GM13976 (cell line): ENCODE results near the gene MYH2.

Experiments used
- DNase-seq: peaks from one replicate; pipeline ENCODE4 v3.0.0; 2012; ENCODE audit warnings: low spot score
- in situ Hi-C: fragments of 300-500 bp; cut with MboI; formaldehyde crosslinking; loops from one replicate; pipeline ENCODE4 v1.12.0; 2022; ENCODE audit warnings: low sequenced_read_pairs, mixed read lengths, inconsistent platforms; ENCODE audit not compliant: unreplicated experiment
- TF ChIP-seq, protein P1 (sequence below): IDR thresholded peaks from 2 replicates; pipeline ENCODE4 v1.5.1; 2012; ENCODE audit warnings: borderline replicate concordance, mild to moderate bottlenecking; ENCODE audit not compliant: insufficient read depth; ENCODE audit errors: extremely low read depth, missing control alignments, control extremely low read depth

The MYH2 gene

DNA sequence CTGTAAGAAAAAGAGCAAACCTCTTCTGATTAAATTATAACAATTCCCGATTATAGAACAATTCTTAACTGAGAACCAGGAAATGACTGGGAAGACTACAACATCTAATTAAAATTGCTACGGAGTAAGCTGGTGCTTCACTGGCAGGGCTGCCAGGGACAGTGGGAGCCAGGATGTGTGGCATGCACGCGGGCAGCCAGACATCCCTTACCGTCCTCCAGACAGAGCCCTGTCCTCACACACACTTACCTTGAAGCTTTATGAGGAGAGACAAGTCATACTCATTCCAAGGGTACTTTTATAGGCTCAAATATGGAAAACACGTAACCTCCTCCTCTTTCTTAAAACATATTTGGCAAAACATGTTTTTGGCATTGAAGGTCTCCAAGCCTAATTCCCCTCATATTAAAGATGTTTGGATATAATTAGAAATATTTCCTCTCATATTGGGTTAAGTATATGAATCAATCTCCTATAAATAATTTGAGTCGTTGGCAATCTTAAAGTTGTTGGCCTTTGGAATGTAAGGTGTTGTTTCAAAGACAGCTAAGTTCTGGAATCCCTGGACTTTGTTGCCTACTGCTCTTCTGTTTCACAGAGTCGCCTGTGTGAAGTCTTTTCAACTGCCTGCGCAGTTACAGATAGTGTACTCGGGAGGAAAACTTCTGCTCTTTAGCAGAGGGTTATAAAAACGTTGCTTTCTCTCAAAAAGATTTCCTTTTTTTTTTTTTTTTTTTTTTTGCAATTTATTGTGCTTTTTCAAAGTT lies 31.0 kb downstream of the MYH2 start, which contains the start of gene MYH1:
Gene MYH1, minus strand, starts transcription at position 272 of the 767 bp plus-strand sequence. CDS start 1,900 bp downstream, outside the sequence.
- TF ChIP-seq, protein P1, sequence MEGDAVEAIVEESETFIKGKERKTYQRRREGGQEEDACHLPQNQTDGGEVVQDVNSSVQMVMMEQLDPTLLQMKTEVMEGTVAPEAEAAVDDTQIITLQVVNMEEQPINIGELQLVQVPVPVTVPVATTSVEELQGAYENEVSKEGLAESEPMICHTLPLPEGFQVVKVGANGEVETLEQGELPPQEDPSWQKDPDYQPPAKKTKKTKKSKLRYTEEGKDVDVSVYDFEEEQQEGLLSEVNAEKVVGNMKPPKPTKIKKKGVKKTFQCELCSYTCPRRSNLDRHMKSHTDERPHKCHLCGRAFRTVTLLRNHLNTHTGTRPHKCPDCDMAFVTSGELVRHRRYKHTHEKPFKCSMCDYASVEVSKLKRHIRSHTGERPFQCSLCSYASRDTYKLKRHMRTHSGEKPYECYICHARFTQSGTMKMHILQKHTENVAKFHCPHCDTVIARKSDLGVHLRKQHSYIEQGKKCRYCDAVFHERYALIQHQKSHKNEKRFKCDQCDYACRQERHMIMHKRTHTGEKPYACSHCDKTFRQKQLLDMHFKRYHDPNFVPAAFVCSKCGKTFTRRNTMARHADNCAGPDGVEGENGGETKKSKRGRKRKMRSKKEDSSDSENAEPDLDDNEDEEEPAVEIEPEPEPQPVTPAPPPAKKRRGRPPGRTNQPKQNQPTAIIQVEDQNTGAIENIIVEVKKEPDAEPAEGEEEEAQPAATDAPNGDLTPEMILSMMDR: no peak
- in situ Hi-C loops: no loop called here
- no peak for DNase-seq

DNA sequence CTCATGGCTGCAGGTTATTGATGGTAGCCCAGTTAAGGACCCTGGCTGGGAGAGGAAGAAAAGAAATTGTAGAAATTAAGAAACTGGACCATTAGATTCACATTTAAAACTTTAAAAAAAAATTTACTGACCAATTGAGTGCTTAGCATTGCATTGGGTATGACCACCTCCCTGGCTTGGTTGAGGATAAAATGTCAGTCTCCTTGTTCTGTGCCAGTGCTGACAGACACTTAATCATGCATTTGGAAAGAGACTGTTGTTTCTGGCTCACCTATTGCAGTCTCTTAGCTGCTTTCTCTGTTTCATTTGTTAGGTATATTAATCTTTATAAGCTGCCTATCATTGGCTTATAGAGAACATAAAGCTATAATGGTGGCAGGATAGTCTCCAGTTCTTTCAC lies 32.8 kb downstream of the MYH2 start:
- TF ChIP-seq, protein P1: no peak
- in situ Hi-C loops: no loop called here
- no peak for DNase-seq

DNA sequence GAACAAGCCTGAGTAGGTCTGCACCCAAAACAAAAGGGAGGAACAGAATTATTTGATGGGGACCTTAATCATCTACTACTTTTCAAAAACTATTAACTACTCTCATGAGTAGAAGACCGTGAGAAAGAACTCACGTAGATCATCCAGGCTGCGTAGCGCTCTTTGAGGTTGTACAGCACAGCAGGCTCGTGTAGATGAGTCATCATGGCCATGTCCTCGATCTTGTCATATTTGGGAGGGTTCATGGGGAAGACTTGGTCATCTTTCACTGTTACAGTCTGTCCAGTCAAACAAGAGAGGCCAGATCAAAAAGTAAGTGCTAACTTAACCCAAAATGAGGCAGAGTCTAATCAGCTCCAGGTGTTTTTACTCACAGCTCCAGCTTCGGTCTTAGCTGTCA lies 33.4 kb downstream of the MYH2 start:
- in situ Hi-C loops: no loop called here
- TF ChIP-seq, protein P1: no peak
- DNase-seq: no peak

DNA sequence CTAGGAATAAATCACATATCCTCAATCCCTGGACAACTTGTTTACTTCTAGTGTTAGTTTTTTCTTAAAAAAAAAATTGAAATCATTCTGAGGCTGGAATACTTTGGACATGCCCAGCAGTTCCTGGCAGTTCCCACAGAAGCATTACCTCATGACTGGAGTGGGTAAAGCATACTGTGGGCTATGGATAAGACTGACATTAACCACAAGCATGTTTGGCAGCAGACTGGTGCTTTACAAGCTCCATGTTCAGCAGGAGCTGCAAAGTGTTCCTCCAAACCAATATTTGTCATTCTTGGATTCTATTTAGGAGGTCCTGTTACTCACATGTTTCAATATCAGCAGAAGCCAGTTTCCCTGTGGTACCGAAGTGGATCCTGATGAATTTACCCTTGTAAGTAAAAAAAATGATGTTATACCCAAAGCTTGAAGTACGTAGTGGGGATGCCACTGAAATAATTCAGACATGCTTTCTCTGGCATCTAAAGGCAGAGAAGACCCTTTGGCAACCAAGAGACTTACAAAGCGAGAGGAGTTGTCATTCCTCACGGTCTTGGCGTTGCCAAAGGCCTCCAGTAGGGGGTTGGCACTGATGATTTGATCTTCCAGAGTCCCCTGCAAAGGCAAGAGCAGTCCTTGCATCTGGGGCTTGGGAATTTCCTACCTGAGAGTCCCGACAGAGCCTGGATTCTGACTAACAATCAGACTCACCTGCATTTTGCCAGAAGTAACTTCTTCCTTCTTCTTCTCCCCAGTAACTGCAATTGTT lies 36.0 kb downstream of the MYH2 start:
- in situ Hi-C loops: no loop called here
- no peak for DNase-seq
- TF ChIP-seq, protein P1: no peak

DNA sequence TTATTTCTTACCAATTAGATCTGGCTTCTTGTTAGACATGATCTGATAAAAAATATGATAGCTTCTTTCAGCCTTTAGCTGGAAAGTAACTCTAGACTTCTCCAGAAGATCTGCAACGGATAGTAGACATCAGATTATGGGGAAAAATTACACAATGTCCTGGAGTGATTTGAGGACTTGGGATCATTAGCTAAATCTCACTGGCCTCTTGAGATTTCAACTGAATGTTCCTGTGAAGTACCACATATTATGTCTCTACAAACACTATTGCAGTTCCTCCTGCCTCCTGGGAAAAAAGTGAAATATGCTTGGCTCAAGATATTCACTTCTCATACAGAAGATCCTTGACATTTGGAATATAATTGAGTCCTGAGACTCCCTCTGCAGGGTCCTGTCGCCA lies 36.6 kb downstream of the MYH2 start:
- DNase-seq: no peak
- in situ Hi-C loops: no loop called here
- TF ChIP-seq, protein P1: no peak

DNA sequence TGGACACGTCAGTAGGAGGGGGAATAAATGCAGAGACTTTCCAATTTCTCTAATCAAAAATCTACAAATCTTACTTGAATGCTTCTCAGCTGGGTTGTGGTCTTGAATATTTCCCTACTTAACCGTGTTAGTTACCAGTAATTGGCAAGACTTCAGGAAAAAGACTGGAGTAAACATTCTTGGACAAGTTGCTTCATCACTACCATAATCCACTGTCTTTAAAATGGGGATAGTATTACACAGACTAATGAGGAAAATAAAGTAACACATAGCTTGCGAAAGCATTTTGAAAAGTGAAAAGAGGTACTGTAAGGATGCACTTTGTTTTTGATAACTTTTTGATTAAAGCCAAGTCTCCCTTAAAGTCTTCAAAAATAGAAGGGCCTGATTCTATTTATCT lies 49.5 kb downstream of the MYH2 start:
- in situ Hi-C loops: no loop called here
- TF ChIP-seq, protein P1: no peak
- DNase-seq: no peak
